ENCODE results near the gene SGSM2.
"Not testable (repeated sequence)": the region's sequence is repeated elsewhere in the genome, so short reads cannot be mapped to it uniquely, and the experiment has no call there.

SGSM2 gene

DNA sequence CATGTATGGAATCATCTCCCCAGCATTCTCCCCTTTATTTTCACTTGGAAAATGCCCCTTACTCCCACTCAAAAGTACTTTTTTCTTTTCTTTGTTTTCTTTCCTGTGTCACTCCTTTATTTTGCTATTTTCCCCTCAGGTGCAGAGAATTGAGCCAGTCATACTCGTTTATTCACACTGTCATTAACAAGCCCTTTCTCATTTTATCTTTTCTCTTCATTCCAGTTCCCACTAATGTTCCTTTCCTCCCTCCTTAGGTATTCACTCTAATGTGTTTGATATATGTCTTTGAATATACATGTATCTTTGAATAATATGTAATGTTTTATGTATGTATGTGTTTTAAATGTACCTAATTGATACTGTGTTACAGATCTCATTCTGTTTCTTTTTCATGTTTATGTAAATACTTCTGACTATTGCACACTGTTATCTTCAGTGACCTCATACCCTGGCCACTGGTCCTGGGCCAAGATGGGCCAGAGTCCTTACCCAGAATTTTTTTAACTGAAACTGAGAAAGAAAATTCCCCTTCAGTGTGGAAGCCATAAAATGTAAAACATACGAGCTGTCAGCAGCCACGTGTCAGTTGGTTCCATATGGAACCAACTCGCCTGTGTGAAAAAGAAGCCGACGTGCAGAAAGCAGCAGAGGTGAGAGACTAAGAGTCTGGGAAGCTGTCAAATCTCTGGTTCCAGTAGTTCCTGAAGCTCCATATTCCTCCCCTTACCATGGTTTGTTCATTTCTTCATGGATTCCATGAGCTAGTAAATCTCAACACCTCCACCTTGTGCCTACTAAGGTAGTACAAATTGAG lies 27.8 kb upstream of the SGSM2 start:
- Histone ChIP-seq H3K4me1 (ENCODE audit: insufficient read depth, low read length) (no peaks in the 10 kb centered on the region), H3K36me3 (ENCODE audit: insufficient read depth, low read length) (no peaks in the 10 kb centered on the region), H3K27me3 (ENCODE audit: insufficient read depth, low read length) (no peaks in the 10 kb centered on the region), H3K27ac (ENCODE audit: low read depth, low read length) (no peak overlapping the region), H3K9ac (ENCODE audit: low read depth, low read length) (no peak overlapping the region), H3K4me3 (ENCODE audit: low read length) (no peak overlapping the region), H3K9me3 (ENCODE audit: insufficient read depth, low read depth, low read length) (no peaks in the 10 kb centered on the region)
- WGBS, result 85% methylated on average over 6 of the region's 6 CpGs

DNA sequence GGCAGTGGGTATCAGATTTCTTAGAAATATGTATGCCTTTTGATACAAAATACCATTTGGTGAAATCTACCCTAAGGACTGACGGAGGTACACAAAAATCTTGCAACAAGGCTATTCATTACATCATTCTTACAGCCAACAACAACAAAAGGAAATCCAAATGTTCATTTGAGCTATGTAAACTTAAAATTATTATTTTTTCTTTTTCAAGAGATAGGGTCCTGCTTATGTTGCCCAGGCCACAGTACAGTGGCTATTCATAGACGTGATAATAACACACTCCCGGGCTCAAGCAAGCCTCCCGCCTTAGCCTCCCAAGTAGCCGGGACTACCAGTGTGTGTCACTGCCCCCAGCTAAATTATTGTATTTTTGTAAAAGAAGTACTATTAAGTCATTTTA lies 24.6 kb upstream of the SGSM2 start:
- Histone ChIP-seq H3K4me1 (ENCODE audit: insufficient read depth, low read length) (no peaks in the 10 kb centered on the region), H3K27me3 (ENCODE audit: insufficient read depth, low read length) (no peaks in the 10 kb centered on the region), H3K4me3 (ENCODE audit: low read length) (no peak overlapping the region), H3K9me3 (ENCODE audit: insufficient read depth, low read depth, low read length) (no peaks in the 10 kb centered on the region), H3K9ac (ENCODE audit: low read depth, low read length) (no peak overlapping the region), H3K27ac (ENCODE audit: low read depth, low read length) (no peak overlapping the region), H3K36me3 (ENCODE audit: insufficient read depth, low read length) (no peaks in the 10 kb centered on the region)
- 99% methylated on average over 5 of the region's 5 CpGs for WGBS

DNA sequence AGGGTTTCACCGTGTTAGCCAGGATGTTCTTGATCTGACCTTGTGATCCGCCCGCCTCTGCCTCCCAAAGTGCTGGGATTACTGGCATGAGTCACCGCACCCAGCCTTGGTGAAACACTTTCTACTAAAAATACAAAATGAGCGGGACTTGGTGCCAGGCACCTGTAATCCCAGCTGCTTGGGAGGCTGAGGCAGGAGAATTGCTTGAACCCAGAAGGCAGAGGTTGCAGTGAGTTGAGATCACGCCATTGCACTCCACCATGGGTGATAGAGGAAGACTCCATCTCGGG lies 20.4 kb upstream of the SGSM2 start:
- H3K27me3 ChIP-seq (ENCODE audit: insufficient read depth, low read length); H3K27ac ChIP-seq (ENCODE audit: low read depth, low read length); H3K9me3 ChIP-seq (ENCODE audit: insufficient read depth, low read depth, low read length); H3K36me3 ChIP-seq (ENCODE audit: insufficient read depth, low read length); H3K9ac ChIP-seq (ENCODE audit: low read depth, low read length); H3K4me1 ChIP-seq (ENCODE audit: insufficient read depth, low read length); H3K4me3 ChIP-seq (ENCODE audit: low read length): not testable (repeated sequence)
- WGBS, result 88% methylated on average over 7 of the region's 7 CpGs

DNA sequence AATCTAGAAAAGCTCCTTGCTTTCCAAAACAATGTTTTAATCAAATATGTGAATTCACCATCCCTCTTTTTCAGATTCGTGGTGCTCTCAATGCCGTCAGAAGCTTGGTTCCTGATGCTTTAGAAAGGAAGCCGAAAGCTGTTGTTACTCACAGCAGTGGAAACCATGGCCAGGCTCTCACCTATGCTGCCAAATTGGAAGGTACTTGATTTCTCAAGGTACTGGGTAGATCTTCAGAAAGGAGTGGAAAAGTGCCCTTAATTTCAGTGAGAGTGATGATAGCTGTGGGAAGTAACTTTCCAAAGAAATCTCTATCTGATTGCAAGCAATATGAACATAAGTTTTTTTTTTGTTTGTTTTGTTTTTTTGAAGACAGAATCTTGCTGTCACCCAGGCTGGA lies 19.5 kb upstream of the SGSM2 start:
- Histone ChIP-seq H3K27me3 (ENCODE audit: insufficient read depth, low read length) (no peaks in the 10 kb centered on the region), H3K9me3 (ENCODE audit: insufficient read depth, low read depth, low read length) (no peaks in the 10 kb centered on the region), H3K9ac (ENCODE audit: low read depth, low read length) (no peak overlapping the region), H3K36me3 (ENCODE audit: insufficient read depth, low read length) (peaks cover 12% of the 10 kb centered on the region), H3K4me3 (ENCODE audit: low read length) (no peak overlapping the region), H3K4me1 (ENCODE audit: insufficient read depth, low read length) (no peaks in the 10 kb centered on the region), H3K27ac (ENCODE audit: low read depth, low read length) (no peak overlapping the region)
- 93% methylated on average over 3 of the region's 3 CpGs for WGBS

DNA sequence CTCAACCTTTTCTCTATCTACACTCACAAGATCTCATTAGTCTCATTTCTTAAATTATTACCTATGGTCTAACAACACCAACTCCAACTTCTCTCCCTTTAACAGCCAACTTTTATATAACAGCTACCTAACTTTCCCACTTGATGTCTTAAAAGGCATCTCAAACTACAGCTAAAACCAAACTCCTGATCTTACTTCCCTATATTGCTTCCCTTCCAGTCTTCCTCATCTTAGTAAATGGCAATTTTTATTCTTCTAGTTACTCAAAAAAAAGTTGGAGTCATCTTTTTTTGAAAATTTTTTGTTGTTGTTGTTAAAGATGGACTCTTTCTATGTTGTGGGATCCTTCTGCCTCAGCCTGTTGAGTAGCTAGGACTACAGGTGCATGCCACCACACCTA lies 18.2 kb upstream of the SGSM2 start:
- H3K27ac ChIP-seq (ENCODE audit: low read depth, low read length), result no peak overlapping the region
- no peaks in the 10 kb centered on the region for H3K4me1 ChIP-seq (ENCODE audit: insufficient read depth, low read length)
- no peaks in the 10 kb centered on the region for H3K9me3 ChIP-seq (ENCODE audit: insufficient read depth, low read depth, low read length)
- no peaks in the 10 kb centered on the region for H3K27me3 ChIP-seq (ENCODE audit: insufficient read depth, low read length)
- no peak overlapping the region for H3K4me3 ChIP-seq (ENCODE audit: low read length)
- H3K9ac ChIP-seq (ENCODE audit: low read depth, low read length), result no peak overlapping the region
- H3K36me3 ChIP-seq (ENCODE audit: insufficient read depth, low read length), result peaks cover 24% of the 10 kb centered on the region

DNA sequence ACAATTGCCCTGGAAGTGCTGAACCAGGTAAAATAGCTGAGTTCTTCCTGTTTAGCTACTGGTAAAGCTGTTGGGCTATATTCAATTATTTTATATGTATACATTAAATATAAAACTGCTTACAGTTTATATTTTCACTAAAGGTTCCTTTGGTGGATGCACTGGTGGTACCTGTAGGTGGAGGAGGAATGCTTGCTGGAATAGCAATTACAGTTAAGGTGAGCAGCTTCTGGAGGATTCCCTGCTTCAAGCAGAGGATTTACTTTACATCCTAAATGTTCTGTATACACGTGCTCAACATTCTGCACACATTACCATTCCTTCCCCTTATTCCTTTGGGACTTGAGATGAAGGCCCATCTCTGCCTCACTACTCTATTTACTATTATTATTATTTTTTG lies 15.9 kb upstream of the SGSM2 start:
- Histone ChIP-seq H3K9ac (ENCODE audit: low read depth, low read length) (no peak overlapping the region), H3K9me3 (ENCODE audit: insufficient read depth, low read depth, low read length) (no peaks in the 10 kb centered on the region), H3K27ac (ENCODE audit: low read depth, low read length) (no peak overlapping the region), H3K27me3 (ENCODE audit: insufficient read depth, low read length) (no peaks in the 10 kb centered on the region), H3K4me1 (ENCODE audit: insufficient read depth, low read length) (no peaks in the 10 kb centered on the region), H3K36me3 (ENCODE audit: insufficient read depth, low read length) (peaks cover 48% of the 10 kb centered on the region), H3K4me3 (ENCODE audit: low read length) (no peak overlapping the region)
- 83% methylated on average over 1 of the region's 1 CpG for WGBS

DNA sequence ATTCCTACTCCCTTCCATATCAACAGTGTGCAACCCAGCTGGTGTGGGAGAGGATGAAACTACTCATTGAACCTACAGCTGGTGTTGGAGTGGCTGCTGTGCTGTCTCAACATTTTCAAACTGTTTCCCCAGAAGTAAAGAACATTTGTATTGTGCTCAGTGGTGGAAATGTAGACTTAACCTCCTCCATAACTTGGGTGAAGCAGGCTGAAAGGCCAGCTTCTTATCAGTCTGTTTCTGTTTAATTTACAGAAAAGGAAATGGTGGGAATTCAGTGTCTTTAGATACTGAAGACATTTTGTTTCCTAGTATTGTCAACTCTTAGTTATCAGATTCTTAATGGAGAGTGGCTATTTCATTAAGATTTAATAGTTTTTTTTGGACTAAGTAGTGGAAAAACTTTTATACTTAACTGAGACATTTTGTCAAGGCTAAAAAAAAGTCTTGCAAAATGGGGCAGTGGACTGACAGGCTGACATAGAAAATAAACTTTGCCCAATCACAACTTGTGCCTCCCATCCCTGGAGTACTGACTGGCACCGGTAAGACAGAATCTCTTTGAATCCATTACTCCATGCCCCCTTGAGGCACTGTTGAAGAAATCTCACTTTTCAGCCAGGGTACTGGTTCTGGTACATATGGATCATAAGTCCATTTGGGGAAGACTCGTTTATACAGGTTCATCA lies 13.5 kb upstream of the SGSM2 start:
- H3K9ac ChIP-seq (ENCODE audit: low read depth, low read length), result no peak overlapping the region
- H3K36me3 ChIP-seq (ENCODE audit: insufficient read depth, low read length), result peaks cover 71% of the 10 kb centered on the region
- no peaks in the 10 kb centered on the region for H3K27me3 ChIP-seq (ENCODE audit: insufficient read depth, low read length)
- no peaks in the 10 kb centered on the region for H3K9me3 ChIP-seq (ENCODE audit: insufficient read depth, low read depth, low read length)
- no peak overlapping the region for H3K27ac ChIP-seq (ENCODE audit: low read depth, low read length)
- H3K4me1 ChIP-seq (ENCODE audit: insufficient read depth, low read length), result no peaks in the 10 kb centered on the region
- WGBS, result 92% methylated on average over 2 of the region's 2 CpGs
- no peak overlapping the region for H3K4me3 ChIP-seq (ENCODE audit: low read length)

DNA sequence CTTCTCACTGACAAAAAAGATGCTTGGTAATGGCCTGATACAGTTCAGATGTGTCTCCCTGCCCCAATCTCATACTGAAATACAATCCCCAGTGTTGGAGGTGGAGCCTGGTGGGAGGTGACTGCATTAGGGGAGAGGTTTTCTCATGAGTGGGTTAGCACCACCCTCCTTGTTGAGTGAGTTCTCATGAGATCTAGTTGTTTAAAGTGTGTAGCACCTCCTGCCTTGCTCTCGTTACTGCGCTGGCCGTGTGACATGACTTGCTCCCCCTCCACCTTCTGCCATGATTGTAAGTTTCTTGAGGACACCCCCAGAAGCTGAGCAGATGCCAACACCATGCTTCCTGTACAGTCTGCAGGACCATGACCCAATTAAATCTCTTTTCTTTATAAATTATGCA lies 6.0 kb upstream of the SGSM2 start:
- H3K9ac ChIP-seq (ENCODE audit: low read depth, low read length), result no peak overlapping the region
- no peaks in the 10 kb centered on the region for H3K27me3 ChIP-seq (ENCODE audit: insufficient read depth, low read length)
- peaks cover 14% of the 10 kb centered on the region; the same call in 1 of the 2 replicates for H3K4me1 ChIP-seq (ENCODE audit: insufficient read depth, low read length)
- H3K4me3 ChIP-seq (ENCODE audit: low read length), result no peak overlapping the region
- no peak overlapping the region for H3K27ac ChIP-seq (ENCODE audit: low read depth, low read length)
- peaks cover 92% of the 10 kb centered on the region for H3K36me3 ChIP-seq (ENCODE audit: insufficient read depth, low read length)
- no peaks in the 10 kb centered on the region for H3K9me3 ChIP-seq (ENCODE audit: insufficient read depth, low read depth, low read length)
- 82% methylated on average over 3 of the region's 3 CpGs for WGBS

DNA sequence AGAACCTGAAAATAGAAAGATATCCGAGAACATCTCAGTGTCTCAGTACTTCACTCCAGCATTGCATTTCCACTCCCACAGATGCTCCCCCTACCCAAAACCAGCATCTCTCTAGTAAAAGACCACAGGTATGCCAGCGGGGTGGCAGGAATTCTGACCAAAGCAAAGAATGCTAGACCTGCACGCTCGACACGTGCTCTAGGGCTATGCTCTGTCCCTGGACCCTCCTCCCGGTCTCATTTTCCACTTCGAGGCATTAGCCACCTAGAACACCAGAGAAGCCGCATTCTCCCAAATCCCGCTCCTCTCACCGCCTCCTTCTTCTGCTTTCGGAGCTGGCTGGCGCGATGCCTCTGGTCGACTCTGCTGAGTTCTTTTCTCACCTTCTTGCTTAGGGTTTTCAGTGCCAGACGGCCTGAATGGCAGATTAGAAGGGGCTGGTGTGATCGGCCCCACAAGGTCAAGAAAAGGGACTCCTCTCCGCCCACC lies 1.5 kb upstream of the SGSM2 start:
- peak overlapping the region; percentile 85 for H3K27ac ChIP-seq (ENCODE audit: low read depth, low read length)
- peak overlapping the region; percentile 97 for H3K9ac ChIP-seq (ENCODE audit: low read depth, low read length)
- peaks cover 19% of the 10 kb centered on the region; the same call in 1 of the 2 replicates for H3K4me1 ChIP-seq (ENCODE audit: insufficient read depth, low read length)
- H3K4me3 ChIP-seq (ENCODE audit: low read length), result peak overlapping the region; percentile 97
- H3K36me3 ChIP-seq (ENCODE audit: insufficient read depth, low read length), result peaks cover 47% of the 10 kb centered on the region
- no peaks in the 10 kb centered on the region for H3K9me3 ChIP-seq (ENCODE audit: insufficient read depth, low read depth, low read length)
- WGBS, result 3% methylated on average over 17 of the region's 17 CpGs
- H3K27me3 ChIP-seq (ENCODE audit: insufficient read depth, low read length), result no peaks in the 10 kb centered on the region

DNA sequence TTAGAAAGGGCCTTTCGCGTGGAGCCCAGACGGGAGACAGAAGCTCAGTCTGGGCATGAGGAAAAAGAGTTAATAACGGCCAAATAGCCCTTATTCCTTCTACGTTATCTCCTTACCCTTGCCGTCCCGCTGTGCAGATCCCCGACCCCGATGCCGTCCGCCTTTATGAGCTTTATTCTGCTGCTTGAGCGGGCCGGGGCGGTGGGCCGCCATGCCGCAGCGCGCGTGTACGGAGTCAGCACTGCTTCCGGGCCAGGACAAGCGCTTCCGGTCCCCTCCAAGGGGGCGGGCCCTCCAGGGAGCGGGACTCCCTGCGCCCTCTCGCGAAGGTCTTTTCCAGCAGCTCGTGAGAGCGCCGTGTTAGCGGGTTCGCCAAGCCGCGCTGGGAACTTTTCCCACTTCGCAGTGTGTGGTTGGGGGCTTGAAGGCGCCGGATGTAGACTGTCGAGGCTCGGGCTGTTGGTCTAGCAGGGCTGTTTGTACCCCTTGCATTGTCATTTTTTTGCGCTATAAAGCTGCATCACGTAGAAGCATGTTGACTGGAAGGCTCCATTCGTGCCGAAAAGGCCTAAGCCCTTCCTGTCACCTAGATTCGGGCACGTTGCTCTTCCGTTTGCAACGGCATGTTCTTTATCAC lies 968 bp upstream of the SGSM2 start, which contains the start of gene TSR1:
TSR1 (minus strand) TSS at position 243 of the 637 bp plus-strand sequence; CDS start at position 213, 30 bp downstream.
- WGBS, result under 1% methylated on average over 48 of the region's 48 CpGs
- H3K27ac ChIP-seq (ENCODE audit: low read depth, low read length), result peak within 1 kb of the TSS; percentile 85
- H3K9me3 ChIP-seq (ENCODE audit: insufficient read depth, low read depth, low read length), result no peaks in the 10 kb centered on the region
- H3K36me3 ChIP-seq (ENCODE audit: insufficient read depth, low read length), result peaks cover 42% of the 10 kb centered on the region
- H3K4me1 ChIP-seq (ENCODE audit: insufficient read depth, low read length), result peaks cover 19% of the 10 kb centered on the region; the same call in 1 of the 2 replicates
- H3K4me3 ChIP-seq (ENCODE audit: low read length), result peak within 1 kb of the TSS; percentile 97
- H3K27me3 ChIP-seq (ENCODE audit: insufficient read depth, low read length), result no peaks in the 10 kb centered on the region
- H3K9ac ChIP-seq (ENCODE audit: low read depth, low read length), result peak within 1 kb of the TSS; percentile 97
